BE2C (cell line): ENCODE results near the gene DPM2.

Source experiments
- DNase-seq: peaks from one replicate; pipeline ENCODE4 v3.0.0-alpha.2; 2020
- H3K27me3 ChIP-seq: fragments of 250-450 bp; sonication (Bioruptor Pico); 2 replicates; pipeline ENCODE4 v1.5.1; 2020; ENCODE audit warnings: mild to moderate bottlenecking
- H3K36me3 ChIP-seq: fragments of 250-450 bp; sonication (Bioruptor Pico); 2 replicates; pipeline ENCODE4 v1.5.1; 2020; ENCODE audit warnings: mild to moderate bottlenecking
- H3K4me1 ChIP-seq: fragments of 250-450 bp; sonication (Bioruptor Pico); 2 replicates; pipeline ENCODE4 v1.5.1; 2020
- H3K4me3 ChIP-seq: 2 replicates; pipeline ENCODE4 v1.5.1; 2011; ENCODE audit warnings: low read depth, low read length
- H3K9me3 ChIP-seq: fragments of 250-450 bp; sonication (Bioruptor Pico); 2 replicates; pipeline ENCODE4 v1.5.1; 2020
- TF ChIP-seq, protein P1 (sequence below): IDR thresholded peaks from 2 replicates; pipeline ENCODE4 v1.5.1; 2012; ENCODE audit warnings: mild to moderate bottlenecking, low read depth, low read length

DPM2 gene

DNA sequence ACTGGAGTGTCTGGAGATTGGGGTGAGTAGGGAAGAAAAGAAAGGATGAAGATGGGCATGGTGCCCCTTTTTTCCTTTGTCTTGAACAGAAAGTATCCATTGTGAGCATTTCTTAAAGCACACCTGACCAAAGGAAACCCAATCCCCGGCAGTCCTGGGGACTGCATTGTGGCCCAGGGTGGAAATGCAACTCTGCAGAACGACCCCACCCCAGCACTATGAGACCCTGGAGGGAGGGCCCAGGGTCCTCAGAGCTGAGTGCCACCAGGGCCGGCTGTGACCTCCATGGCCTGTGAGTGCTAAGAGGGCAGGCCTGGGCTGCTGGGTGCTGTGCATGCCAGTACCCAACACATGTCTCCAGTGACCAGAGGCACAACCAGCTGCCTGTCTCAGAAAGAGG is 24.6 kb upstream of the DPM2 start:
- DNase-seq: no peak
- Histone ChIP-seq H3K36me3 (no peaks in the 10 kb centered on the region), H3K4me3 (no peak overlapping the region), H3K4me1 (peaks cover 42% of the 10 kb centered on the region), H3K27me3 (no peaks in the 10 kb centered on the region), H3K9me3 (no peaks in the 10 kb centered on the region)
- TF ChIP-seq, protein P1, sequence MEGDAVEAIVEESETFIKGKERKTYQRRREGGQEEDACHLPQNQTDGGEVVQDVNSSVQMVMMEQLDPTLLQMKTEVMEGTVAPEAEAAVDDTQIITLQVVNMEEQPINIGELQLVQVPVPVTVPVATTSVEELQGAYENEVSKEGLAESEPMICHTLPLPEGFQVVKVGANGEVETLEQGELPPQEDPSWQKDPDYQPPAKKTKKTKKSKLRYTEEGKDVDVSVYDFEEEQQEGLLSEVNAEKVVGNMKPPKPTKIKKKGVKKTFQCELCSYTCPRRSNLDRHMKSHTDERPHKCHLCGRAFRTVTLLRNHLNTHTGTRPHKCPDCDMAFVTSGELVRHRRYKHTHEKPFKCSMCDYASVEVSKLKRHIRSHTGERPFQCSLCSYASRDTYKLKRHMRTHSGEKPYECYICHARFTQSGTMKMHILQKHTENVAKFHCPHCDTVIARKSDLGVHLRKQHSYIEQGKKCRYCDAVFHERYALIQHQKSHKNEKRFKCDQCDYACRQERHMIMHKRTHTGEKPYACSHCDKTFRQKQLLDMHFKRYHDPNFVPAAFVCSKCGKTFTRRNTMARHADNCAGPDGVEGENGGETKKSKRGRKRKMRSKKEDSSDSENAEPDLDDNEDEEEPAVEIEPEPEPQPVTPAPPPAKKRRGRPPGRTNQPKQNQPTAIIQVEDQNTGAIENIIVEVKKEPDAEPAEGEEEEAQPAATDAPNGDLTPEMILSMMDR: no peak

DNA sequence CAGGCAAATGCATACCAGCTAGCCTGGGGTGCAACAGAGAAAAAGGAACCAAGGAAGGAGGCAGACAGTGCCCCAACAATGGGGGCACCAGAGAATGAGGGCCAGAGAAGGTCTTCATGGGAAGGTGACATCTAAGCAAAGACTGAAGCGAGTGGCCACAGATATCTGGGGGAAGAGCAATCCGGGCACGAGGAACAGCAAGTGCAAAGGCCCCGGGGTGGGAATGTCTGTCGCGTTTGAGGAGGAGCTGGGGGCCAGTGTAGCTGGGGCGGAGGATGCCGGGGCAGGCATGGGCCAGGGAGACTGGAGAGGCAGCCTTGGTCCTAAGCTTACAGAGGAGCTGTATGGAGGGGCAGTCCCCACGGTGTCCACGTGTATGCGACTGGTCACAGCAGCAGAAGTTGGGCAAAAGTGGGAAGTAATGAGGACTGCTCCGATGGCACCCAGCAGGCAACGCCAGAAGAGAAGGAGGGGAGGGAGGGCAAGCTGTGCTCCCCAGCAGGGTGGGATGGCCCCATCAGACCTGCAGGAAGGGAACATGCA is 24.0 kb upstream of the DPM2 start:
- Histone ChIP-seq H3K9me3 (no peaks in the 10 kb centered on the region), H3K36me3 (no peaks in the 10 kb centered on the region), H3K4me3 (no peak overlapping the region), H3K4me1 (peaks cover 36% of the 10 kb centered on the region), H3K27me3 (no peaks in the 10 kb centered on the region)
- TF ChIP-seq, protein P1: no peak
- no peak for DNase-seq

DNA sequence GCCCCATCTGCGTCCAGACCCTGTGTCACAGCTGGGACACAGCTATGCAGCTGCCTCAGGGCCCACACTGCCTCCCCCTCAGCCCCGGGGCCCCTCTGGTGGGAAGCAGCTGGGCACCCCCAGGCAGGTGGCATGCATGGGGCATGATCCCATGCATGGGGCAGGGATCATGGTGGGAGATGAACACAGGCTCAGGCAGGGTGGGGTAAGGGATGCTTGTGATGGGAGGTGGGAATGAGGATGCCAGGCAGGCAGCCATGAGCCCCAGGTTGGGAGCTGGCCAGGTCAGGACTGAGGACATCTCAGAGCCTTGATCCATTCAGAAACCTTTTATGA is 23.5 kb upstream of the DPM2 start:
- H3K36me3 ChIP-seq: no peaks in the 10 kb centered on the region
- H3K4me3 ChIP-seq: no peak overlapping the region
- no peak for DNase-seq
- TF ChIP-seq, protein P1: no peak
- H3K9me3 ChIP-seq: no peaks in the 10 kb centered on the region
- H3K27me3 ChIP-seq: no peaks in the 10 kb centered on the region
- H3K4me1 ChIP-seq: peaks cover 30% of the 10 kb centered on the region

DNA sequence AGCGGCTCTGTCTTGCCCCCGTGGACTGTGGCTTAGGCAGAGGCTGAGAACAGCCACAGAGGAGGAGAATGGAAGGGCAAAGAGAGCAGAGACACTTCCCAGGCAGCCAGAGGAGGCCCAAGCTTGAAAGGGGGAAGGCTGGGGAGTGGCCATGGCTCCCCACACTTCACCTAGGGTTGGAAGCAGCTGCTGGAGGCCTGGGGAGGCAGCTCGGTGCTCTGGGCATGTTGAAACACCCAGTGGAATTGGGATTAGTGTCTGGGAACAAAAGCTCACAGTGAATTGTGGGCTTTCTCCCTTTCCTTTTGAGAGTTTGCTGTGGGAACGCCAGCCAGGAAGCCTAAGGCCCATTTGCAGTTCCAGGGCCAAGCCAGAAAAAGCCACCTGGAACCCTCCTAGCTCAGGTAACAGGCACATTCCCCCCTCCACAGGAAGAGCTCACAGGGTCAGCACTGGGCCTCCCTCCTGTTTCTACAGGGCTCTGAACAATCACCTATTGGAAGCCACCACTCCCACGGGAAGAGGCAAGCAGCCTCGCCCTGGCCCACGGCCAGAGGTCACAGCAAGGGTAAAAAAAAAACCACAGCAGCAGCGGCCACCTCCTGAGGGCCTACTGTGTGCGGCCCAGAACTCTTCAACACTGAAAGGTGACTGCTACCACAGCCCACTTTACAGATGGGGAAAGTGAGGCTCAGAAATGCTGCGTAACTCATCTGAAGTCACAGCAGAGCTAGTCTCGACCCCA is 22.9 kb upstream of the DPM2 start:
- Histone ChIP-seq H3K9me3 (no peaks in the 10 kb centered on the region), H3K4me1 (peaks cover 30% of the 10 kb centered on the region), H3K4me3 (no peak overlapping the region), H3K36me3 (no peaks in the 10 kb centered on the region), H3K27me3 (no peaks in the 10 kb centered on the region)
- DNase-seq: no peak
- TF ChIP-seq, protein P1: no peak

DNA sequence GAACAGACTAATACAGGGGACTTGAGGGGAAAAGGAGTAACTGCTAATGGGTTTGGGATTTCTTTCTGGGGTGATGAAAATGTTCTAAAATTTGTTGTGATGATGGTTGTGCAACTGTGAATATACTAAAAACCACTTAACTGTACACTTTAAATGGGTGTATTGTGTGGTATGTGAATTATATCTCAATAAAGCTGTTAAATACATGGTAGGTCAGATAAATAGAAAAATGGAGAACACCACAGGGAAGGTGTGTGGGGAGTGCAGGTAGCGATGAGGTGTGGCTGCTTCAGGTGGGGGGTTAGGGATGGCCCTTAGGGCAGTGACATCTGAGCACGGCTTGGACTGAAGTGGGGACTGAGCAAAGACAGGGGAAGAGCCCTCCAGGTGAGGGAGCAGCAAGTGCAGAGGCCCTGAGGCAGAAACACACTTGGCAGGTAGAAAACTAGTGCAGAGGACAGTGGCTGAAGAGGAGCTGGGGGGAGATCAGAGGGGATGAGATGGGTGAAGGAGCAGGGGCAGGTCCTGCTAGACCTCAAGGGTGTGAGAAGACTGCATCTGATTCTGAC is 22.3 kb upstream of the DPM2 start:
- H3K27me3 ChIP-seq: no peaks in the 10 kb centered on the region
- no peaks in the 10 kb centered on the region for H3K36me3 ChIP-seq
- no peaks in the 10 kb centered on the region for H3K9me3 ChIP-seq
- H3K4me1 ChIP-seq: peaks cover 34% of the 10 kb centered on the region
- DNase-seq: no peak
- H3K4me3 ChIP-seq: no peak overlapping the region
- TF ChIP-seq, protein P1: no peak

DNA sequence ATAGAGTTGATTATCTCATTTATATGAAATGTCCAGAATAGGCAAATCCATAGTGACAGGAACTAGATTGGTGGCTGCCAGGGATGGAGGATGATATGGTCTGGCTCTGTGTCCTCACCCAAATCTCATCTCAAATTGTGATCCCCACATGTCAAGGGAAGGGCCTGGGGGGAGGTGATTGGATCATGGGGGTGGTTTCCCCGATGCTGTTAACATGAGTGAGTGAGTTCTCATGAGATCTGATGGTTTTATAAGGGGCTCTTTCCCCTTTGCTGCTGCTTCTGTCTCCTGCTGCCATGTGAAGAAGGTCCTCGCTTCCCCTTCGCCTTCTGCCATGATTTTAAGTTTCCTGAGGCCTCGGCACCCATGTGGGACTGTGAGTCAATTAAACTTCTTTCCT is 21.7 kb upstream of the DPM2 start:
- TF ChIP-seq, protein P1: no peak
- Histone ChIP-seq H3K9me3 (no peaks in the 10 kb centered on the region), H3K27me3 (no peaks in the 10 kb centered on the region), H3K4me1 (peaks cover 33% of the 10 kb centered on the region), H3K4me3 (no peak overlapping the region), H3K36me3 (no peaks in the 10 kb centered on the region)
- no peak for DNase-seq
